Activated CD4-positive, alpha-beta T cell treated with anti-CD3 and anti-CD28 coated beads, Interleukin-2, amount 50 U/mL, for 16 hours (primary cell): ENCODE results near the gene MEI1.

ENCODE experiments used
- DNase-seq: peaks from one replicate; pipeline ENCODE4 v3.0.0-alpha.2; 2020

Gene MEI1

GRCh38 chr22:41746567-41747400, 47.5 kb downstream of the MEI1 start:
- peak; percentile 73 for DNase-seq

GRCh38 chr22:41752011-41752970, 53.0 kb downstream of the MEI1 start:
- peak; percentile 54 for DNase-seq

- DNase-seq = no peak
Observed at GRCh38 chr22:41753984-41754383, 54.7 kb downstream of the MEI1 start.

DNA sequence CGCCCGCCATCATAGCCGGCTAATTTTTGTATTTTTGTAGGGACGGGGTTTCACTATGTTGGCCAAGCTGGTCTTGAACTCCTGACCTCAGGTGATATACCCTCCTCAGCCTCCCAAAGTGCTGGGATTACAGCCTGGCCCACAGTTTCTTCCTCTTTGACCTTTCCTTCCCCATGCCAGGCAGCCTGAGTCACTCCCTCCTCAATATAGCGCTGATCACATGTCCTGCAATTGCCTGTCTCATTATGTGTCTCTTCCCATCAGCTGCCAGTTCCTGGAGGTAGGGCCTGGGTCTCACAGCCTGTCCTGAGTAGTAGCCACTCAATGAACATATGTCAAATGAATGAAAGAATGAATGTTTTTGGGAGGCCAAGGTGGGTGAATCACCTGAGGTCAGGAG, 58.2 kb downstream of the MEI1 start:
- no peak for DNase-seq

GRCh38 chr22:41758231-41758630, 58.9 kb downstream of the MEI1 start:
- no peak for DNase-seq

DNA sequence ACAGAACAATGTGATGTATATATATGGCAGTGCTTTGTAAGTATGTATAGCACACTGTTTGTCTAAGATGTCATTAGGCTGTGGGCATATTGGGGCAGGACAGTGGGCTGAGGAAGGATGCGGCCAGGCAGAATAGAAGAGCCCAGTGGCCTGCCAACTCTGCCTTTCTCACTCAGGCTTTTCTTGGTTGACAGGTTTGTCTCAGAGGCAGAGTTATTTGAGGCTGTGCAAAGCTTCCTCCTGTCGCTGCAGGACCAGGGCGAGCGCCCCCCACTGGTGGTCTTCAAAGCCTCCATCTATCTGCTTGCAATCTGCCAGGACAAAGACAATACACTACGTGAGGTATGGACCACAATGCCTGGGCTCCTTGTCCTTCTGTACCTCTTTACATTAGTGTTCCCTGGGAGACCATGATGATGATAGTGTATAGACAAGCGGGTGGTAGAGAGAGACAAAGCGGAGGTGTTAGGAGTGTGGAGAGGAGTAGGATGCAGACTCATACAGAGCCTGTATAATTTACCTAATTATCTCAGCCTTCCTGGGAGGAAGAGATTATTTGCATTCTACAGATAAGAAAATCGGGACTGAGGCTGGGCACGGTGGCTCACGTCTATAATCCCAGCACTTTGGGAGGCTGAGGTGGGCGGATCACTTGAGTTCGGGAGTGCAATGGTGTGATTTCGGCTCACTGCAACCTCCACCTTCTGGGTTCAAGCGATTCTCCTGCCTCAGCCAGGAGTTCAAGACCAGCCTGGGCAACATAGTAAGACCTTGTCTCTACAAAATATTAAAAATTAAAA, 63.9 kb downstream of the MEI1 start:
- peak; percentile 33 for DNase-seq

DNA sequence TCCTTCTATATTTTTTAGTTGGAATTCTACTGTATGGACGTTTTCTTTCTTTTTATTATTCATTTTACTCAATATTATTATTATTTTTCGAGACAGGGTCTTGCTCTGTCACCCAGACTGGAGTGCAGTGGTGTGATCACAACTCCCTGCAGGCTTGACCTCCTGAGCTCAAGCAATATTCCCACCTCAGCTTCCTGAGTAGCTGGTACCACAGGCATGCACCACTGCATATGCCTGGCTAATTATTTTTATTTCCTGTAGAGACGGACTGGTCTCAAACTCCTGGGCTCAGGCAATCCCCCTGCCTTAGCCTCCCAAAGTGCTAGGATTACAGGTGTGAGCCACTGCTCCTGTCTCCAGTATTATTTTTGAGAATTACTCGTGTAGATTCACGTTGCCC, 67.2 kb downstream of the MEI1 start:
- DNase-seq = no peak

DNA sequence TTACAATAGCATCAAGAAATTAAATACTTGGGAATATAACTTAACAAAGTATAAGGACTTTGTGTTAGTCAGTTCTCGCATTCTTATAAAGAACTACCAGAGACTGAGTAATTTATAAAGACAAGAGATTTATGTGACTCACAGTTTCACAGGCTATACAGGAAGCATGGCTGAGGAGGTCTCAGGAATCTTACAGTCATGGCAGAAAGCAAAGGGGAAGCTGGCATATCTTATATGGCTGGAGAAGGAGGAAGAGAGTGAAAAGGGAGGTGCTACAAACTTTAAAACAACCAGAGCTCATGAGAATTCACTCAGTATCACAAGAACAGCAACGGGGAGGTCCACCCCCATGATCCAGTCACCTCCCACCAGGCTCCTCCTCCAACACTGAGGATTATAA, 69.1 kb downstream of the MEI1 start:
- DNase-seq = peak; percentile 39

- peak; percentile 50 for DNase-seq
Observed at GRCh38 chr22:41770715-41771468, 71.6 kb downstream of the MEI1 start.

DNA sequence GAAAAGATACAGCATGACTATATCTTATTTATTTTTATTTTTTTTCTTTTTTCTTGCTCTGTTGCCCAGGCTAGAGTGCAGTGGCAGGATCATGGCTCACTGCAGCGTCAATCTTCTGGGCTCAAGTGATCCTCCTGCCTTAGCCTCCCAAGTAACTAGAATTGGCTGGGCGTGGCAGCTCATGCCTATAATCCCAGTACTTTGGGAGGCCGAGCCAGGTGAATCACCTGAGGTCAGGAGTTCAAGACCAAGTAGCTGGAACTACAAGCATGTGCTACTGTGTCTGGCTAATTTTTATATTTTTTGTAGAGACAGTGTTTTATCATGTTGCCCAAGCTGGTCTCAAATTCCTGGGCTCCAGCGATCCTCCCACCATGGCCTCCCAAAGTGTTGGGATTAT, 72.9 kb downstream of the MEI1 start:
- no peak for DNase-seq

GRCh38 chr22:41772645-41773044, 73.3 kb downstream of the MEI1 start:
- peak; percentile 15 for DNase-seq

DNA sequence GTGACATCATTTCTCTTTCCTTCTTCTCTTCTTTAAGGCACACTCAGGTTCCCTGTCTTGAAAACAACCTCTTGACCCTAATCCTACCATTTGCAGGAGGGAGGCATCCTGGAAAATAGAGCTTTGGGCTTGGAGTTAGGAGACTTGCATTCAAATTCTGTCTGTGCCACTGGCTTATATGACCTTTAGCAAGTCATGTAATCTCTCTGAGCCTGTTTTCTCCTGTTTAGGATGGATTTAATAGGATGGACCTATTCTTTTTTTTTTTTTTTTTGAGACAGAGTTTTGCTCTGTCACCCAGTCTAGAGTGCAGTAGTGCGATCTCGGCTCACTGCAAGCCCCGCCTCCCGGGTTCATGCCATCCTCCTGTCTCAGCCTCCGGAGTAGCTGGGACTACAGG, 76.0 kb downstream of the MEI1 start:
- DNase-seq = no peak

DNA sequence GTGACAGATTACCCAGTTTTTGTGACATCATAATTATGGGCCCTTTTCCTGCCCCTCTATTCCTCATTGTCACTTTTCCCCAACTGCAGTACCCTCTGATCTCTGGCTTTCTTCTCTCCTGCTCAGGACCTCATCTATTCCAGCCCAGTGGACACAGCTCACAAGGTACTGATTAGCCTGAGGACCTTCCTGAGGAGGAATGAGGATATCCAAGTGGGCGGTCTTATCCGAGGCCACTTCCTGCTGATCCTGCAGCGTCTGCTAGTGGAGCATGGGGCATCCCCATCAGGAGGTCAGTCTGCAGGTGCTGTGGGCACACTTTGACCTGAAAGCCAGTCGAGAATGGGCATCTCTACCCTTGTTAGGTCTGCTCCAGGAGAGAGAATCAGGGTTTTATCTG, 76.7 kb downstream of the MEI1 start:
- DNase-seq = no peak

DNA sequence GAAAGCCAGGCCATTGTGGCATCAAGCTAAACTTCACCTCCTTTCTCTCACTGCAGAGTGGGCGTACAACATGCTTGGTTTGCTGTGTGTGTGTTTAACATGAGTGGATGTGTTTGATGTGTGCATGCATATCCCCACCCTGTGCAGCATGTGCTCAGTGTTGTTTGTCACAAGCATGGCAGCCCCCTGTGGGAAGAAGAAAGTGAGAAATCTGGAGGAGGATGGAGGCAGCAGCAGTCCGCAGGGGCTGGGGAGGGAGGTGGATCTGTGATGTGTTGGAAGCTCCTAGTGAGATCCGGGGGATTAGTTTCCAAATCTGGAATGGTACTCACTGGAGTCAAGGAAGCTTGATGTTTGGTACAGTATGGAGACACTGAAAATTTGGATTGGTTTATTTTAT, 77.1 kb downstream of the MEI1 start:
- no peak for DNase-seq

GRCh38 chr22:41777749-41778425, 78.6 kb downstream of the MEI1 start:
- DNase-seq = no peak

- no peak for DNase-seq
Observed at GRCh38 chr22:41779929-41780505, 80.7 kb downstream of the MEI1 start.

- DNase-seq = peak; percentile 96
Observed at GRCh38 chr22:41780746-41781505, 81.6 kb downstream of the MEI1 start.

DNA sequence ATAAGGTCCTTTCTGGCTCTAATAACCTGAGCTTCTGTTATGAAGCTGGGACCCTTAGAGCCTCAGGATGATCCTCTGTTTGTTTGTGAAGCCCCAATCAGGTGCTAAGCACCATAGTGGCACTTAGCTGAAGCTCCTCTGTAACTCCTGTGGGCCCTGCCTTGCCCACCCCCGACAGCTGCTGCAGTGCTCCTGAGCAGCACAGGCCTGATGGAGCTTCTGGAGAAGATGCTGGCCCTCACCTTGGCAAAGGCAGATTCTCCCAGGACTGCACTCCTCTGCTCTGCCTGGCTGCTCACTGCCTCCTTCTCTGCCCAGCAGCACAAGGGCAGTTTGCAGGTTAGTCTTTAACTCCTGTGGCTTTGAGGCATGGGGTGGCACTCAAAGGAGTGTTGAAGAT, 82.2 kb downstream of the MEI1 start:
- DNase-seq = no peak

DNA sequence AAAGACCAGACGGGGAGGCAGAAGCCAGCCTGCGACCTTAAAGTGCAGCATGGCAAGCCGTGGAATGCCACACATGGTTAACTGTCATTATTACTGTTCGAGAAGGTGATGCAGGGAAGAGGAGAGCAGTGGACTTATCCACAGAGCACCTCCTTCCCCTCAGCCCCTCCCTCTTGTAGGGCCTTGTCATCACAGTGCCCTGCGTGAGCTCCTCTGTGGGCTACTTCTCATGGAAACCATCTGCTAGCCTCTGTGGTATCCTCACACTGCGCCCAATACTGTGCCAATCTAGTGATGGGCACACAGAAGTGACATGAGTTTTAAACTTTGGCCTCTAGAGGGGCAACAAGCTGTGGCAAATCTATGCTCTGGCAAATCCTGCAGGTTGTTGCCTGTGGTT, 83.0 kb downstream of the MEI1 start:
- no peak for DNase-seq

- DNase-seq = no peak
Observed at GRCh38 chr22:41782751-41783150, 83.4 kb downstream of the MEI1 start.

GRCh38 chr22:41787331-41787730, 88.0 kb downstream of the MEI1 start:
- DNase-seq = no peak
